BJ (cell line): ENCODE data around the gene BICRAL. TPM values are rescaled to one million over a fixed set of nuclear protein-coding genes. Genes with fewer than 3 reads are reported as not detected.

Experiments
- CTCF ChIA-PET: fragments of 350-600 bp; formaldehyde crosslinking; extraction: SDS; loops from one replicate; lab custom pipeline; 2021; ENCODE audit warnings: antibody characterized with exemption, inconsistent platforms; lab: Yijun Ruan, JAX
- POLR2A ChIA-PET: fragments of 300-600 bp; sonication (Branson Sonifier 250); formaldehyde crosslinking; extraction: SDS; loops from one replicate; lab custom pipeline; 2021; ENCODE audit warnings: antibody characterized with exemption; lab: Charles Lee
- DNase-seq: peaks from one replicate; pipeline ENCODE4 v3.0.0-alpha.2; 2011; ENCODE audit warnings: low read depth
- H3K27me3 ChIP-seq: 2 replicates; pipeline ENCODE4 v1.6.0; 2011; ENCODE audit warnings: low read length; ENCODE audit not compliant: control insufficient read depth, insufficient read depth
- H3K36me3 ChIP-seq: 2 replicates; pipeline ENCODE4 v1.5.1; 2011; ENCODE audit warnings: low read length; ENCODE audit not compliant: control insufficient read depth, insufficient read depth
- H3K4me3 ChIP-seq: 2 replicates; pipeline ENCODE4 v1.5.1; 2011; ENCODE audit warnings: low read depth, mild to moderate bottlenecking, control low read depth, low read length
- polyA plus RNA-seq: library from polyadenylated mRNA; depleted of rRNA; stranded (reverse); fragments of >200 nt; gene quantifications from 2 replicates; pipeline ENCODE4 v1.2.3, GENCODE V29; 2011
- TF ChIP-seq, protein P1 (sequence below): IDR thresholded peaks from 2 replicates; pipeline ENCODE4 v1.5.1; 2011; ENCODE audit warnings: low read depth, mild to moderate bottlenecking, control low read depth, inconsistent platforms, low read length, moderate library complexity; ENCODE audit not compliant: insufficient read depth

Gene BICRAL
- polyA plus RNA-seq, 1 experiment = 7.4 TPM

GRCh38 chr6:42821846-42822245 is 40.0 kb downstream of the BICRAL start:
- TF ChIP-seq, protein P1, sequence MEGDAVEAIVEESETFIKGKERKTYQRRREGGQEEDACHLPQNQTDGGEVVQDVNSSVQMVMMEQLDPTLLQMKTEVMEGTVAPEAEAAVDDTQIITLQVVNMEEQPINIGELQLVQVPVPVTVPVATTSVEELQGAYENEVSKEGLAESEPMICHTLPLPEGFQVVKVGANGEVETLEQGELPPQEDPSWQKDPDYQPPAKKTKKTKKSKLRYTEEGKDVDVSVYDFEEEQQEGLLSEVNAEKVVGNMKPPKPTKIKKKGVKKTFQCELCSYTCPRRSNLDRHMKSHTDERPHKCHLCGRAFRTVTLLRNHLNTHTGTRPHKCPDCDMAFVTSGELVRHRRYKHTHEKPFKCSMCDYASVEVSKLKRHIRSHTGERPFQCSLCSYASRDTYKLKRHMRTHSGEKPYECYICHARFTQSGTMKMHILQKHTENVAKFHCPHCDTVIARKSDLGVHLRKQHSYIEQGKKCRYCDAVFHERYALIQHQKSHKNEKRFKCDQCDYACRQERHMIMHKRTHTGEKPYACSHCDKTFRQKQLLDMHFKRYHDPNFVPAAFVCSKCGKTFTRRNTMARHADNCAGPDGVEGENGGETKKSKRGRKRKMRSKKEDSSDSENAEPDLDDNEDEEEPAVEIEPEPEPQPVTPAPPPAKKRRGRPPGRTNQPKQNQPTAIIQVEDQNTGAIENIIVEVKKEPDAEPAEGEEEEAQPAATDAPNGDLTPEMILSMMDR = no peak
- CTCF ChIA-PET = no interaction called here
- Histone ChIP-seq H3K27me3 (no peaks in the 10 kb centered on the region), H3K4me3 (no peak overlapping the region), H3K36me3 (peaks cover 5% of the 10 kb centered on the region)
- POLR2A ChIA-PET = no interaction called here
- DNase-seq = no peak

- Histone ChIP-seq H3K36me3 (peaks cover 7% of the 10 kb centered on the region), H3K4me3 (no peak overlapping the region), H3K27me3 (no peaks in the 10 kb centered on the region)
- ChIA-PET CTCF (no interaction called here), POLR2A (no interaction called here)
- no peak for DNase-seq
- TF ChIP-seq, protein P1 = no peak
Measured at GRCh38 chr6:42829561-42830092, 47.8 kb downstream of the BICRAL start.

GRCh38 chr6:42831237-42831636 is 49.4 kb downstream of the BICRAL start:
- TF ChIP-seq, protein P1 = no peak
- peaks cover 7% of the 10 kb centered on the region for H3K36me3 ChIP-seq
- ChIA-PET POLR2A (interaction anchor here (0.6 kb wide), 1 partner anchor 22 kb away, joined by 14 read pairs; no protein-coding TSS in a partner anchor), CTCF (interaction anchor here (0.6 to 1.2 kb wide), 6 partner anchors 8 to 637 kb away, joined by 3 to 7 read pairs (median 3); no protein-coding TSS in a partner anchor)
- H3K27me3 ChIP-seq = no peaks in the 10 kb centered on the region
- no peak for DNase-seq
- H3K4me3 ChIP-seq = no peak overlapping the region

GRCh38 chr6:42834056-42834455 is 52.2 kb downstream of the BICRAL start:
- Histone ChIP-seq H3K4me3 (no peak overlapping the region), H3K27me3 (no peaks in the 10 kb centered on the region), H3K36me3 (peaks cover 7% of the 10 kb centered on the region)
- no peak for DNase-seq
- CTCF ChIA-PET = no interaction called here
- TF ChIP-seq, protein P1 = no peak
- POLR2A ChIA-PET = no interaction called here

DNA sequence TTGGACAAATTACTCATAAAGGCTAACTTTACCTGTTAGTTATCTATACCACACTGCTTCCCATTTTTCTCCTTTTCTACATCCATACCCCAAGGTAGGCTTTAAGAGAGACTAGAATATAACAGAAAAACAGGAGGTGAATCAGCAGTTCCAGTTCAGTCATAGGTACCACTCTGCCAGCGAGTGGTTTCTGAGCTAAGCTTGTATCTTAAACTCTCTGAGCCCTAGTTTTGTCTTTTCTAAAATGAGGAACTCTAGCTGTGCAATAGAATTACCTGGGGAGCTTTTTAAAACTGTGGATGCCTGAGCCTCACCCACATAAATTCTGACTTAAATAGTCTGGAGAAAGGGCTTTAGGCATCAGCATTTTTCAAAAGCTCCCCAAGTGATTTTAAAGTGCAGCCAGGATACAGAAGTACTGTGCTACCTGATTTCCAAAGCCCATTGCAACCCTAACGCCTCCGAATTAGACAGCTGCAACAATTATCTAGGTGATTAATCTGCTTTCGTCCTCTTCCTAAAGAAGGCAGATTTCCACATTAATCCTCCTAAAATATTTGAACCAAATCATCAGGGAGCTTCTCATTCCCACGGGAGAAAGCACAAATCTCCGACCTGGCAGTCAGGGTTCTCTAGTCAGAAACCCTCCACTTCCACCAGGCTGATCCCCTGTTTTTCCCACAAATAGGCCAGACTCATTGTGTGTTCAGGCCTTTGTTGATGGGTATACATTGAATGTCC is 60.2 kb downstream of the BICRAL start:
- ChIA-PET CTCF (interaction anchor here (0.7 to 1.2 kb wide), 6 partner anchors 9 to 181 kb away, joined by 3 to 6 read pairs (median 4); no protein-coding TSS in a partner anchor), POLR2A (no interaction called here)
- TF ChIP-seq, protein P1 = no peak
- no peak overlapping the region for H3K4me3 ChIP-seq
- H3K27me3 ChIP-seq = no peaks in the 10 kb centered on the region
- H3K36me3 ChIP-seq = peaks cover 2% of the 10 kb centered on the region
- no peak for DNase-seq
